Fibroblast of peridontal ligament (primary cell): ENCODE results near the gene FGF12.
A peak's percentile ranks its signal among the peaks of the same experiment; 100 is the strongest.

Experiments
- DNase-seq: peaks from one replicate; pipeline ENCODE4 v3.0.0-alpha.2; 2010; ENCODE audit errors: extremely low read depth

Gene FGF12

DNA sequence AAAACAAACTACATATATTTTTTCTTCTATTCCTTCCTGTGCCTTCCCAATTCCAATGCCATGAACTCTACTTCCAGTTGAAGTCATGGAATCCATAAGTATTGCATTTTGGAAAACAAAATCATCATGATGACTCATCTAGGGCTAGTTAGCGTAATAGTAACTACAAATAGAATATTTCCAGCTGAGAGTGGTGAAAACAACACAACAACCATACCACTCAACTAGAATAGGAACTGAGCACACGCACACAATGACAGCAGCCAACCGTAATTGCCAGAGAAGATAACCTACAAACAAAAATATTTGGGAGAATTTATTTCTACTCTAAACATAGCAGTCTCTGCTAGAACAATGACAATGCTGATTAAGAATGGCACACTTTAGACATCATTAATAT, 225.9 kb downstream of the FGF12 start:
- DNase-seq, result no peak

DNA sequence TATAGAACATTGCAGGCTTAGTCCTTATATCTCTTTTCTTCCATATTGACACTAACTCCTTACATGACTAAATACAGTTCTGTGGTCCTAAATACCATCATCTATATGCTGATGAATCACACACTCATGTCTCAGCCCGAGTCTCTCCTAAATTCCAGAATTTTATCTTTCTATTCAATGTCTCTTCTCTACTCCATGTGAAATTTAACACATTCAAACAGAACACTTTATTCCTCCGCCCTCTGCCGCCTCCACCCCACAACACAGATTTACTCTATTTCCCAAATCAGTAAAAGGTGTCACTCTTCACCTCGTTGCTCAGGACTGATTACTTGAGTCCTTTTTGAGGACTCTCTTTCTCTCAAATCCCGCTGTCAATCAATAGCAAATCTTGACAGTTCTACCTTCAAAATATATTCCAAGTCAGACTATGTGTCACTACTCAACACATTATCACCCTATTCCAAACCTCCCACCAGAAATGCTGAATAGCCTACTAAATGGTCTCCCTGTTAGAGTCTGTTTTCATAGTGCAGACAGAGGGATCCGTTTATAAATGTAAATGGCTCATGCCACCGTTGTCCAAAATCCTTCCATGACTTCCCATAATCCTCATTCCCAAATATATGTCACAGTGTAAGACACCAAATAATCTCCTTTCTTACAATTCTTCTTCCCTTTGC, 230.3 kb downstream of the FGF12 start:
- DNase-seq, result no peak

DNA sequence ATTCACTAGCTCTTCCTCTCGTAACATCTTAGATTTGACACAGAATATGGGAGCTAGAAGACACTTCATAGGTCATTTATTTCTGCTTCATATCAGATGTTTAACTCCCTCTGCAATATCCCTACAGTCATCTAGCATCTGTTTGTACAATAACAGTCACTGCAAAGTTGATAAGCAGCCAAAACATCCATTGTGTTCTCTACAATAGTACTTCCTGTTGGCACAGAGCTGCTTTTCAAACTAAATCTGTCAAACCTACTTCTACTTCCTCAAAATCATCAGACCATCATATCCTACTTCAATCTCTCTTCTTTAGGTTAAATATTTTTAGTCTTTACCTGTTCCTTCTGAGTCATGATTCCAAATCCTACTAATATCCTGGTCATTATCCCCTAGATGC, 233.2 kb downstream of the FGF12 start:
- DNase-seq, result no peak

DNA sequence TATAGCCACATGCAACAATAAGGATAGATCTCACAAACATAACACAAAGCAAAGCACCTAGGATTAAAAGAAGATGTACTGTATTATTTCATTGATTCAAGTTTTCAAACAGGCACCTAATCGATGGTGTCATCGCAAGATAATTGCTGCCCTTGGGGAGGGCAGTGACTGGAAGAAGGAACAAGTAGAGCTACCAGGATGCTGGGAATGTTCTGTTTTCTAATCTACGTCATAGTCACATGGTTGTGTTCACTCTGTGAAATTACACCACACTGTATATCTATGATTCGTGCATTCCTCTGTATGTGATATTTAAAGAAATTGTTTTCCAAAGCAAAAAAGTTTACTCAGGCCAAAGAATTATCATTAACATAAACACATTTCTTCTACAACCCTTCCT, 236.6 kb downstream of the FGF12 start:
- DNase-seq, result no peak

DNA sequence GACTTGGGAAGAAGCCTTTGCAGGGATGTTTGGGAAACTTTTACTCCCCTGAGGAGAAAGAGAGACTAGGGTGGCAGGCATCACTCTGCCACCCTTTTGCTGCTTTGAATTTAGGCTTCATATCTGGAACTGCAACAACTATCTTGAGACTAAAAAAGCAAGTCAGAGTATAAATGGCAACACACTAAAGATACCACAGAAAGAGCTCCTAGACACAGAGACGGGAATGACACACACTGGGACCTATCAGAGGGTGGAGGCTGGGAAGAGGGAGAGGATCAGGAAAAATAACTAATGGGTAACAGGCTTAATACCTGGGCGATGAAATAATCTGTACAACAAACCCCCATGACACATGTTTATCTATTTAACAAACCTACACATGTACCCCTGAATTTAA, 237.8 kb downstream of the FGF12 start:
- DNase-seq, result no peak

DNA sequence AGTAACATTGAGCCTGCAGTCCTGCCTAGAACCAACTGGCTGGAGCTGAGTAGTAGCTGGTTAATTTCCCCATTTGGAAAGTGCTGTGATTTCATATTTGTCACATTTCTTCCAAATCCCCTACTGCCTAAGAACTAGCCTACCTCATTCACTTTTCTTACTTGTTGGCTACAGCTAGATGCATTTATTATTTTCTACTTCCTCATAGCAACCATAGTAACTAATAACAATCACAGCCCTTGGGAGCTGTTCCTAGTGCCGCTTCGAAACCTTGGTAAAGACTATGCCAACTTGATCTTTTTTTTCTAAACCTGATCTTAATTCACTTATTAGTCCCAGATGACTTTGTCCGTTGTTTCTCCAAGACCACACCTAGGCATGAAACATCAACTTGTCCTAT, 240.3 kb downstream of the FGF12 start:
- no peak for DNase-seq

DNA sequence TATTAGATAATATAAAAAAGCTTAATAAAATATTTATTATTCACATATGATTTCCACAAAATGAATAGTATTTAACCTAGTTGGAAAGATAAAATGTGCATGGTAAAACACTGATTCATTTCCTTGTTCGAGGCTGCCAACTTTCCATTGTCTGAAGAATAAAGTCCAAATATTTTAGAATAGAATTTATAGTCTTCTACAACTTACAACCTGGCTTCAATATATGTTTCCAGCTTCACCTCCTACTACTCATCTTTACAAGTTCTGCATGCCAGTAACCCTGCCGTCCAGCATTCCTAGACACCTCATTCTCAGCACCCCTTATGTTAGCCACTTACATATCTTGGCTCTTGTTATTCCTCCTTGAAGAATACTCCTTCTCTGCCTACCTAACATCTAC, 244.5 kb downstream of the FGF12 start:
- no peak for DNase-seq

DNA sequence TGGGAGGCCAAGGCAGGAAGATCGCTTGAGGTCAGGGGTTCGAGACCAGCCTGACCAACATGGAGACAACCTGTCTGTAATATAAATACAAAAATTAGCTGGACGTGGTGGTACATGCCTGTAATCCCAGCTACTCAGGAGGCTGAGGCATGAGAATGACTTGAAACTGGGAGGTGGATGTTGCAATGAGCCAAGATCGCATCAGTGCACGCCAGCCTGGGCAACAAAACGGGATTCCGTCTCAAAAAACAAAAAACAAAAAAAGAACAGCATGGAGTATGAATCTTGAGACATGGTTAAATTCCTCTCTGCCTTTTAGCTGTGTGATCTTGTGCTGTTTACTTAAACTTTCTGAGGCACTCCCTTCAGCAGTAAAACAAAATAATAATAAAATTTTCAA, 244.9 kb downstream of the FGF12 start:
- DNase-seq, result no peak

DNA sequence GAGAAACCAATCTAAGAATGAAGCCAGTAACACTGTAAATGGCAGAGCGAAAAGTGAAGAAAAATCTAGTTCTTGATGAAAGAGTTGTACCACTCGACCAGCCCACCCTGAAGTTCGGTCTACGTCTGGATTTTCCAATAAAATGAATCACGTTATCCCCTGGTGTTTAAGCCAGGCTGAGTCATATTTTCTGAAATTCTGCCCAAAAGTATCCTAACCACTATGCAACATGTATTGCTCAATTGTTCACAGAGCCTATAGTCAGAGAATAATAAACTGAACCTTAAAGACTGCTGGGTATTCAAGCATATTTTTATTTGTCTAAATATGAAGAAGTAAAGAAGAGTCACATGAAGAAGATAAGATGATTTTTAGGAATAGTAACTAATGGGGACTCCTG, 245.7 kb downstream of the FGF12 start:
- peak; percentile 40 for DNase-seq

DNA sequence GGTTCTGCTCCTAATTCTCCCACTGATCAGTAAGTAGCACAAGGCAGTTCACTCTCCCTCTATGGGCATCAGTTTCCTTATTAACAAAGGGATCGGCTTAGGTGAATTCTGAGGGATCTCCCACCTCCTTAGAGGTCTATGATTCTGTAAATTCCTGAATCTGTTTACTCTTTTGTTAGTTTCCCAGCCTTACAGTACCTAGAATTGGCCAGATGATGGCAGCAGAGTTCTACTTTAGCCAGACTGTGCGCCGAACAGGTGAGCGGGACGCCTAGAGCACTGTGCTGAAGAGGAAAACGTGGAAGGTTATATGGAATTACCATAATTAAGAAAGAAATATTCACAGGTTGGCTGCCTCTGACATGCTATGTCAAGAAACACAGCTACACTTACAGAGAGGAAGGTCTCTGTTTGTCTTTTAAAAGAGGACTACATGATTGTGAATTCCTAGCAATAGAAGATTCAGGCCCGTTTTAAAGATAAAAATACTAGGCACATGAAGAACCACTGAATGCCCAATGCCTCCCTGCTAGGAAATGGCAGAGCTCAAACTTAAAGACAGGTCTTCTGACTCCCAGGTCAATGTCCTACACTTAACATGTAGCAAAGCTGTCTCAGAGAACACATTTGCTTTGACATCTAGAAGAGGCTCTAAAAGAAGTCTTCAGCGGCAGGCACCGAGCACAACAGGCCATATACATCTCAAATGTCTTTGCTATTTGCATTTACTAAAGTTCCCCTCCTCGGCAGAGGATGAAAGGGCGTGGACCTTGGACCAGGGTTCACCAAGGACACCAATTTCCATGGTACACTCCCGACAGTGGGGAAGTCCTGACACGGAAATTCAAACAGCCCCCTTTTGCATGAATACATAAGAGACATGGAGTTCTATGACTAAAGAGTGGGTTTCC, 259.9 kb downstream of the FGF12 start:
- peak; percentile 48 for DNase-seq

DNA sequence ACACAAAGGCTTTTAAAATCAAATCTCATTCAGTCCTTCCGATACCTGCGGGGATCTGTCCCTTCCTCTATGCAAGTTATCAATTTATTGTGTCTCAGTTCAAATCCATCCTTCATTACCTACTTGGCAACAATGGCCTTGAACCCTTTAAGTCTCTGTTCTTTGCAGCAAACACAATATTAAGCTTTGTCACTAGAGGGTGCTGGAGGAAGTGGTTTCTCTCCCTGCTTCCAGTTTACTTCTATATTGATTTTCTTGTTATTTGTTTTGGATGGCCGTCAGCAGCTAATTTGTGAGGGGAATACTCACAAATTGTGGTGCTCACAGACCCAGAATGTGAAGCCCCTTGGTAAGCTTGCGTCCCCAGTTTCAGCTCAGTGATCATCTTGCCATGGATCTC, 278.3 kb downstream of the FGF12 start:
- DNase-seq, result no peak

DNA sequence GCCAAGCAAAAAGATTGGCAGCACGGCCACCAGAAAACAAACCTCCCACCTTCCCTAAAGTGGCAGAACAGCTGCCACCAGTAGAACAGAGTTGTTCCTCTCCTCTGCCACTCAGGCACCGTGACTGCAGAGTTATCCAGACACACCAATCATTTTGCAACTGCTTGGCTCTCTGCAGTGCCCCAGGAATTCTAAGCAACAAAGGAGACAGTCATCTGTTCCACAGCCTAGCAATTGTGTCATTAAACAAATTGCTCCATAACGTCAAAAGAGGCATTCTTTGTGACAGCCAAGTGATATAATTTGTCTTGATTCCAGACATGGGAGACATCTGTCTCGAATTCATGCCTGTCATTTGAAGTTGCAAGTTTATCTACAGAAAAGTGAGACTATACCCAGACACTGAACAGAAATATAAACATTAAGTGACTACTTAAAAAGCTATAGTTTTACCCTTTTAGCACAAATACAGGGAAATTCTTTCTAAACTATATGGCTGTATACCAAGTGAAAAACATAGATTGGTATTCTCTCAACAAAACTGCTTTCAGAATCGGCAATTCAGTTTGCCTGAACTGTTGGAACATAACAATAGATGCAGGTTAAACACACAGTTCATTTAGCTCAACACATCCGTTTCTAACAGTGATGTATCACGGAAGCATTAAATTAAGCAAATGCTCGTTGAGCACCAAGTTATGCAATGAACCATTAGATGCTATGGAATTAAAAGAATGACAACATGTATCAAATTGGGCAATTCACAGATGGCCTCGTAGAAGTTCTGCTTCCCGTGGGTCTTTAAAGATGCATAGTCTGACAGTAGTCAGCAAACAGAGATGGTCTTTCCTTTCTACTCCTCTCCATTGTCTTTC, 281.3 kb downstream of the FGF12 start:
- no peak for DNase-seq

DNA sequence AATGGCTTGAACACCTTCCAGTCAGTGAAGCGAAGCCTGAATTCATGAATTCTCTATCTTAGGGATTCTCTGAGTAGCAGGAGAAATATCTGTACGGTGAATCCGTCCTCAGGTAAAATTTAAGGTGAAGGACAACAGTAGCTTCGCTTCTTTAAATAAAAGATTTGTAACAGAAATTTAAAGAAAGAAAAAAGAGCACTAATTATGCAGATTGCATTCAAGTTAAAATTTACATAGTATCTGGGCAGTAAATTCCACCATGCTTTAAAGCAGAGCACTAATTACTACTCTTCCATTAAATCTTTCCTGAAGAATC, 282.6 kb downstream of the FGF12 start:
- no peak for DNase-seq

DNA sequence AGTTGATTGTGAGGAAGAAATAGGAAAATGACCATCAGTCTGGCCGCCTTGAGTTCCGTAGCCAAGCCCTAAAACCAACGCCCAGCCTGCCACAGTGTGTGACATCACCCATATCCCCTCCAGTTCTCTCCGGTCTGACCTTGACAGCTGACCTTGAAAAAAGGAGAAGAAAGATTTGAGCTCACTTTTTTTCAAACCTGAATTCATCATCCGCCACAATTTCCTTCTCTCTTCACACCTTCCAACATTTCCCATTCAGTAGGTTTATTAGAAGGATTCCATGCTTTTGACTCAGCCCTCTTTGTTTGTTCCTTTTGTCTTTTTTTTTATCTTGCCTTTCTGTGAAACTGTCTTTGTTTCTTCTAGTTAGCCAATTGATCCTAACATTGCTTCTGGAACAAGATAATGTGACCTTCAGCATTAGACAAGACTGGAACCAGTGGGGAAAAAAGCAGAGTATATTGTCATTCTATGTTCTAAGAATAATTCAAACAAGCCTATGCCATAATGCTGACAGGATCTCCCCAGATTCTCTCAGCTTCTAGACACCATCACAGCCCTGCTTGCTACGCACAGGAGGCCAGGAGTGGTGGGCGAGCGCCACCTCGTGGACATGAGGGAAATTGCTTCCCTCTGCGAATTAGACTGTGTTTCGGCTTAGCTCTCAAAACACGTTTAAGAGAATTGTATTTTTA, 283.1 kb downstream of the FGF12 start:
- peak; percentile 64 for DNase-seq

DNA sequence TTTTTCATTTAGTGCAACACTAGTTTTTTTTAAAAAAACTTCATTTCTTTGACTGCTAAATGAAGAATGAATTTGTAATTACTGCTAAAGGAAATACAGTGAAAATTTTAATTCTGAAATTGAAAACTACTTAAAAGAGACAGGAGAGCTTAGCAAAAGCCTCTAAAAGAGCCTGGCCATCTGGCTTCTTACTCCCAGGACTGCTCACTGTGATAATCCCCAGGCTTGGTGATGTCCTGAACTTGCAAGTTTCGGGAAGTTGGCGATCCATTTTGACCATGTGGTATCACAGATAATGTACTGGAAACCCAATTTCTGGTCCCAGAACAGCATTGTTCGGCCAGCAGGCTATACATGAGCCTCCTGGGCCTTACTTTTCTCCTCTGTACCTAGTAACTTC, 292.1 kb downstream of the FGF12 start:
- no peak for DNase-seq

DNA sequence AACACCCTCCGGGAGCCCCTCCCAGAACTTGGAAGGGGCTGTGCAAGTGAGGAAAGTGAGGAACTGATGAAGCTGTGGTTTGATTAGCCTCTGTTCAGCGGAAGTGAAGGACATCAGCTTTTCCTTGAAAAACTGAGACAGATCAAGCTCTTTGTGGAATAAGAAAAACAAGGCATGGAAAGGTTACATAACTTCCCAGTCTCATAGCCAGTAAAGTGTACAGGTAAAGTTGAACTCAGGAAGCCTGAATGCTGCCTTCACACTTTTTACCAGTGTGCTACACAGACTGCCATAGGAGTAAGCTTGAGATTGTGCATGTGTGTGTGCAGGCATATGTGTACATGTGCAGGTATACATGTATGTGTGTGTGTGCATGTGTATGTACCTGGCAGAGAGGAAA, 293.2 kb downstream of the FGF12 start:
- no peak for DNase-seq

DNA sequence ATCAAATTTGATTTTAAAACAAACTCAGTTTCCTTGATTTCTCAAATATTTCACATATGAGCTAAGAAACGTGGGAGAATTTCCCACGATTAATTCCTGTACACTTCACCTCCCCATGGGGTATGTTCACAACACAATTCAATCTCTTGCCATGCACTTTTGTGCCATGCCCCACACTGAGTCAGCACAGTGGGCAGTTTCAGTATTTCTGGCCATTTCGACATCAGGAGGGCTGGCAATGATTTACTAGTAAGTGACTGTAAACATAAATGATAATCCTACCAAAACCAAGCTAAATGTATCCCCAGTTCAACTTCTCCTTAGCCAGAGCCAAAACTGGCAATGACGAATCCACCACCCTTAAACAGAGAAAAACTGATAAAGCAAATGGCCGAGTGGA, 293.6 kb downstream of the FGF12 start:
- DNase-seq, result no peak

DNA sequence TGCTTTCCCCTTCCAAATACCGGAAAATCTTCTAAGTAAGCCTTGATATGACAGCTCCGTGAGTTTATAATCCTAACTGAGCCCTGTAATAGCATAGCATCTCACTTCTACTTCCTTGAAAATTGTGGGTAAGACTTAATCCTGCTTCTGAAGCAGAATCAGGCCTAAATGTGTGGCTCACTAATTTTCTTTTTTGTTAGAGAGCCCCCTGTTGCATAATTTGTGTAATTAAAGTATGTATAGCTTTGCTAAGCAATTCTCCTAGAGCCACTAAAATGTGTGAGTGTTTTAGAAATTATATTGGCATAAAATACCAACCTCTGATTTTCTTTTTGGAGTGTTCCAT, 304.4 kb downstream of the FGF12 start:
- DNase-seq, result no peak

DNA sequence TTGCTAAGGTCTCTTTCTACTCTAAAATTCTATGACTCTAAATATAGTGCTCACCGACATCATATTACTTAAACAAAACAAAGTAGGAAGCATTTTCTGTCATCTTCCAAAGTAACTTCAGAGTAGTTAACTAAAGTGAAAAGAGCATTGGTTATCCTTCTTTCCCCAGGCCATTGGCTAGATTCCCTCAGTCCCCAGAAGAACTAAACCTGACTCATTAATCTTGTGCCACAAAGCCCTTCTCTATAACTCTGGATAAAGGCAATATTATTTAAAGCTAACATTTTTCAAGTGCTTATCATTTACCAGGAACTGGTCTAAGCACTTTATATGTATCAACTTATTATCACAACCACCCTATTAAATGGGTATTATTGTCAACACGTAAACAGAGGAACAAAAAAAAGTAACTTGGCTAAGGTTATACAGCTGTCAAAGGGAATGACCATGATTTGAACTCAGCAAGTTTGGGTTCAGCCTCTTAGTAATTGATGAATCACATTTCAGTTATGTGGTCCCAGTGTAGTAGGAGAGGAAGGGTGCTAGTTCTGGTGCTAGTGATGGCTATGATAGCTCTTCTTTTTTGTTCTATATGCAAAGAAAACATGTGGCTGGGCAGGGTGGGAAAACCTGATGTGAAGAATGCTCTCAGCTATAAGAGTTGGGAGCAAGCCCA, 304.9 kb downstream of the FGF12 start:
- DNase-seq, result no peak

DNA sequence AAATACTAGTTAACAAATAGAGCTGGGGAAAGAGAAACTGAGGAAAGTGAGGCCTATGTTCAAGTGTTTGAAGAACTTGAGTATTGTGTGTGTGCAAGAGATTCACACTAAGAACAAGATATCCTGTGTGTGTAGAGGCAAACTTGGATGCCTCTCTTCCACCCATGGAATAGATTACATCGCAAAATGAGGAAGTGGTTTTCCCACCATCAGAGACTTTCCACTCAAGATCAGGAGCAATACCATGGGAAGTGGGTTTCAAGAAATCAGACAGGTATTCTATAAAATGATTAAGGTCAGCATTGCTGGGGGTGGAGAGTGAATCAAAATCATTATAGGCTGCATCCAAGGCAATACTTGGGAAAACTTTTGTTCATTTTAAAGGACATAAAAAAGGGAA, 308.0 kb downstream of the FGF12 start:
- no peak for DNase-seq

DNA sequence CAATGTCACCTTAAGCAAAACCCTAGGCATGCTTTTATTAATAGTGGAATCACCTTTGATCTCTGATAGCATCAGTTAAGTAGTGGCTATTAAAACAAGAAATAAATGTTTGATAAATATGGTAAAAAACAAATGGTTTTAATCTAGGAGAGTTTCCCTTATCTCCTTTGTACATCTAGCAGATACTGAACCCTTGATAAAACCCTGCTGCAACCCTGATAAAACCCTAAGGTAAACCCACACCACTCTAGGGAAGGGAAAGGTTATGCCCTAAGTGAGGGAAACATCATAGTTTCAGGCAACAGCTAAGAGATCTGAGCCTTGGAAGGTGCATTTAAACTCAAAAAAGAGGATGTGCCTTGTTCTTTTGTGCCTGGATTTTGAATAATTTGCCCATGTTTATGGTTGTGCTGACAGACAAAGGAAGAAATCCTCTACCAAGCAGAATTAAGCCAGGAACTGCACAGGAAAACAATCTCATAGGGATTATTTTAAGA, 309.7 kb downstream of the FGF12 start:
- no peak for DNase-seq
